HG03196 (cell line): ENCODE data around the gene NEUROD1.
A peak's percentile ranks its signal among the peaks of the same experiment; 100 is the strongest.
"Not testable (repeated sequence)": the region's sequence is repeated elsewhere in the genome, so short reads cannot be mapped to it uniquely, and the experiment has no call there.

Experiments used
- ATAC-seq: cut with Tn5 transposase; IDR thresholded peaks from one replicate; pipeline ENCODE4 v1.9.1; 2021; ENCODE audit not compliant: unreplicated experiment

The NEUROD1 gene

DNA sequence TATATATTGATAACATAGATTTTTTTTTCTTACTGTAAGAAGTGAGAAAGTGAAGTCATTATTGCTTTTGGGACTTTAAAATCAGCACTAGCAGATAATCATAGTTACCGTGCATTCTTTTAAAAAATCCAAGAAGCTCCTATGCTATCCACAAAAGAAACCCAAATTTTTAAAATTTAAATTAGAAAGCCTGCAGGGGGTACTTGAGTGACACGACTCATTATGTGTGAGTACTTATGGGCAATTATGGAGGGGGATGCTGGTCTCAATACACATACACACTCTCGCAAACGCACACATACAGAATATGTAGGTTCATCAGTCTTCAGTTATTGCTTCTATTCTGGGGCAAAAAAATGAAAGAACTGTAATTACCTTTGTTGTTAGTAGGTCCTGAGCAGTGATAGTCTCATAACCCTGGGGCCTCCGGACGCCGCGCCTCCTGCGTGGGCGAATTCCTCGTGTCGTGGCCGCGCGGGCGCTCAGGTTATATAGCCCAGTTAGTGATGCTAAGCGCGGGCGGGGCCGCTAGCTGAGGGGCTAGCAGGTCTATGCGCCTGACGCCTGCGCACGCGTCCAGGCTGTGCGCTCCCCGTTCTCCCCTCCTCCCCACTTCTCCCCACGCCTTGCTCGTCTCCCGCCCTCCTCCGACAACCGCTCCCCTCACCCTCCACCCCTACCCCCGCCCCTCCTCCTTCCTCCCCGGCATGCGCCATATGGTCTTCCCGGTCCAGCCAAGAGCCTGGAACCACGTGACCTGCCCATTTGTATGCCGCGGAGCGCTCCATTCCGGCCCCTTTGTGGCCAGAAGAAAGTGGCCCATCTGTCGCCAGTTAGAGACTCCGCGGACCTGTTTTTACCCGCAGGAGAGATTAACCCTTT lies at the start of gene NEUROD1:
Gene NEUROD1 (minus strand): TSS at position 463 of the 882 bp plus-strand sequence. CDS start 1,657 bp downstream, outside the sequence.
- ATAC-seq: no peak

GRCh38 chr2:181725476-181725875 lies 45.2 kb upstream of the NEUROD1 start:
- ATAC-seq: no peak

GRCh38 chr2:181724662-181725061 lies 44.3 kb upstream of the NEUROD1 start:
- ATAC-seq: no peak

- ATAC-seq: no peak
These were observed 43.4 kb upstream of the NEUROD1 start for GRCh38 chr2:181723731-181724130.

DNA sequence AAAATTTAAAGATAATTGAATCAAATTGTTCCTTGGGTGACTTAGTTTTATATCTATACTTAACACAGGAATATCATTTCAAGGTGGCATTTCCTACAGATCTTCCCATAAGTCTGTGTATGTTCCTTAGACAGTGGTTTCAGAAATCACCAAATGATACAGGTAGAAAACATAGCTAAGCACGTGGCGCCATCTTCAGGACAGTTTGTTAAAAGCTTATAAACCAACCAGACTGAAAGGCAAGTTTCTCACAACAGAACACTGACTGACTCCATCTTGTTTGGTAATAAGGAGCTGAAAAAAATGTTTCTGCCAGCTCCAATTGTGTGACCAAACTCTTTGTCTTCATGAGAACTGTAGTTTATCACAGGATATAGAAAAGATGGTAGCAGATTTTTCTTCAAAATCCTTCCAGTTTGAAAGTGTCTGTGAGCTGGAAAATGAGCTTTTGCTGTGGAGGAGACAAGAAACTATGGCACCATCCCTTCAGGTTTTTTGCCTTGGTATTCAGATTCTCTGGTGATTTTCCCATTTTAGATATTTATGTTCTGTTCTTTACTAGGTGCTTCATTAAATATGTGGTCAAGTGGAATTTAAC lies 34.8 kb upstream of the NEUROD1 start:
- ATAC-seq: peak; percentile 92

- not testable (repeated sequence) for ATAC-seq
These were observed 30.7 kb upstream of the NEUROD1 start for GRCh38 chr2:181711051-181711450.

GRCh38 chr2:181702519-181702918 lies 22.2 kb upstream of the NEUROD1 start:
- not testable (repeated sequence) for ATAC-seq

GRCh38 chr2:181698223-181698622 lies 17.9 kb upstream of the NEUROD1 start:
- no peak for ATAC-seq

- no peak for ATAC-seq
These were observed 17.3 kb upstream of the NEUROD1 start for GRCh38 chr2:181697571-181697970.

DNA sequence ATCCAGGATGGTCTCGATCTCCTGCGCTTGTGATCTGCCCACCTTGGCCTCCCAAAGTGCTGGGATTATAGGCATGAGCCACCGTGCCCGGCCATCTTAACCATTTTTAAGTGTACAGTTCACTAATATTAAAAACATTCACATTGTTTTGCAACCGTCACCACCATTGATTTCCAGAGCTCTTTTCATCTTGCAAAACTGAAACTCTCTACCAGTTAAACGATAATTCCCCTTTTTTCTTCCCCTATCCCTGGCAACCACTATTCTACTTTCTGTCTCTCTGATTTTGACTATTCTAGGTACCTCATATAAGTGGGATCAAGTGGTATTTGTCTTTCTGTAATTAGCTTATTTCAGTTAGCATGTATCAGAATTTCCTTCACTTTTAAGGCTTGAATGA lies 16.8 kb upstream of the NEUROD1 start:
- no peak for ATAC-seq

GRCh38 chr2:181694271-181694670 lies 14.0 kb upstream of the NEUROD1 start:
- no peak for ATAC-seq

- ATAC-seq: no peak
These were observed 10.5 kb upstream of the NEUROD1 start for GRCh38 chr2:181690860-181691259.

- no peak for ATAC-seq
These were observed 6.4 kb upstream of the NEUROD1 start for GRCh38 chr2:181686576-181687185.

DNA sequence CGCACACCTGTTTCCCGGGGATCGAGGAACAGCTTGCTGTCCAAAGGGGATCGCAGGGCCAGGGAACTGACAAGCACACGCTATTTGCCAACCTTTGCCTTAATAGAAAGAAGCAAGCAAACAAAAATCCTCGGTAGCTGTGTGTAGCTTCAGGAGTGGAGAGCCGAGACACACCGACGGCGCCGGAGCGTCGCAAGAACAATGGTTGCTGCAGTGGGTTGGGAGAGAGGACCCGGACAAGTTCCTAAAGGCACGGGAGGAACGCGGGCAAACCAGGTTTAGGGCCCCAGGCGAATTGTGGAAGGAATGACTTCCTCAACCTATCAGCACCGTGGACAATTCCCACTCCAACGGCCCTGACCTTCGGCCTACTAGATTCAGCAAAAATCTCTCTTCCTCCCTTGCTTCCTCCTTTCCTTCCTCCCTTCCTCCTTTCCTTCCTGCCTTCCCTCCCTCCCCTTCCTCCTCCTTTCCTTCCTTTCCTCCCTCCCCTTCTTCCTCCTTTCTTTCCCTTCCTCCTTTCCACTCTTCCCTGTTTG lies 4.9 kb upstream of the NEUROD1 start:
- no peak for ATAC-seq

- no peak for ATAC-seq
These were observed 4.3 kb upstream of the NEUROD1 start for GRCh38 chr2:181684454-181685149.

DNA sequence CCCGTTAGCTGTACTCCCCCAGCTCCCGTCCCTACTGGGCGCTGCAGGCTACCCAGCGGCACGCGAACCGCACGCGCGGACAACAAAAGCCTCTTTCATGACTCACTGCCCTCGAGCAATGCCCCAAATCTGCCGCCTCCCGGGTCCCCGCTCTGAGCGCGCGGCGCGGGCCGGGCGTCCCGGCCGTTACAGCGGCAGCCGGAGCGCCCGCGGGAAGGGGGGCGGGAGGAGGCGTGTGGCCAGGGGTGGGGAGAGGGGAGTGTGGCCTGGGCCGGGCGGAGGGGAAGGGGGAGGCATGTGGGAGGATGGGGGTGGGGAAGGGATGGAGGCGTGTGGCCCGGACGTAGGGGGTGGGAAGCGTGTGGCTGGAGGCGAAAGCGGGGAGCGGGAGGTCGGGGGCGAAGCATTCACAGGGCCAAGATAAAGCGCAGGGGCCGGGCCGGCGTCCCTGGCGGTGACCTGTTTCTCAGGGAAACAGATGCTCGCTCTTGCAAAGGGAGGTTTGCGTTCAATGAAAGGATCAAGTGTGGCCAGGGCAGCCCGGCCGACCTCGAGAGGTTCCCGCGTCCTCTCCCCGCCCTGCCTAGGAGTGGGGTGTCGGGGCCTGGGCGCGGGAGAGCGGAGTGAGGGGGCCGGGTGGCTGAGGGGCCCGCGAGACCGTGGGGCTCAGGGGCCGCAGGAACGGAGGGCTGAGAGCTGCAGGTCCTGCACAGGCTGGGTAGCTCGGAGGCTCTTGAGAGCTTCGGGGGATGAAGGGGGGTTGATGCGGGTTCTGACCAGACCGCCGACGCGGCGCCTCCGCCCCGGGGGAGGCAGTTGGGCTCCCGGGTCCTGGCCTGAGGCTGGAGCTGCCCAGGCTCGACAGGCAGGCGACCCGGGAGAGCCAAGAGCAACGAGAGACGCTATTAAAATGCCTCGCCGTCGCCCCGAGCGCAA lies 3.5 kb upstream of the NEUROD1 start:
- no peak for ATAC-seq

GRCh38 chr2:181682795-181683517 lies 2.6 kb upstream of the NEUROD1 start:
- ATAC-seq: no peak

DNA sequence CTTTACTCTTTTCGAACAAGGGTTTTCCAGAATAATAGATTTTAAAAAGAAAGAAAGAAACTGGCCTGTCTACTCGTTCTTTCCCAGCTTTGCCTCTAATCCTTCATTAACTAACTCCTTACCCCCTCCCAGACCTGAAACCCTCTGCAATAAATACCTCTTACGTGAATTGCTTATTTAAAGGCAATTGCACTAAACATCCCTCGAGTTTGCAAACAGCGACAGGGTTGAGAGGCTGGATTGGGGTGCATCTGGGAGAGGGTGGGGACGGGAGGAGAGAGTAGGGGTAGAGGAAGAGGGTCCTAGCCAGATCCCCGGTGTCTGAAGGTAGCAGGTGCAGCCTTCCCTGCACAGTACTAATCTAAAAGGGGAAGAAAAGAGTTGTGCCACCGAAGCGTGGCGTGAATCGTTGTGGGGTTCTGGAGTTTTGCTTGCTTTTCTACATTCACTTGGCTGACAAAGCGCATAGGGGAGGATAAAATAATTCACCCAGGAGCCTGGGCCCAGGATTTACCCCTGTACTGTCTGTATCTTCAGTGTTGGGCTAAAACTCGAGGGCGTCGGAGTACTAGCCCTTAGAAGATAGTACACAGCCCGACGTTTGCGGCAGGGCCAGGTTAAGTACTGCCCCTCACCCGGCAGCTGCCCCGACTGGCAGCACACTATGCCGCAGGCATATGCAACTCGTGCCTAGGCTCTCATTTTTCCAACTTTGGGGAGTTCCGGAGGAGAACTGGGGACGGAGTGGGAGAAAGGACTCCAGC lies 1.9 kb upstream of the NEUROD1 start:
- ATAC-seq: no peak
